ENCODE data around the gene UFSP2.
"Not testable (repeated sequence)": the region's sequence is repeated elsewhere in the genome, so short reads cannot be mapped to it uniquely, and the experiment has no call there.

The UFSP2 gene

DNA sequence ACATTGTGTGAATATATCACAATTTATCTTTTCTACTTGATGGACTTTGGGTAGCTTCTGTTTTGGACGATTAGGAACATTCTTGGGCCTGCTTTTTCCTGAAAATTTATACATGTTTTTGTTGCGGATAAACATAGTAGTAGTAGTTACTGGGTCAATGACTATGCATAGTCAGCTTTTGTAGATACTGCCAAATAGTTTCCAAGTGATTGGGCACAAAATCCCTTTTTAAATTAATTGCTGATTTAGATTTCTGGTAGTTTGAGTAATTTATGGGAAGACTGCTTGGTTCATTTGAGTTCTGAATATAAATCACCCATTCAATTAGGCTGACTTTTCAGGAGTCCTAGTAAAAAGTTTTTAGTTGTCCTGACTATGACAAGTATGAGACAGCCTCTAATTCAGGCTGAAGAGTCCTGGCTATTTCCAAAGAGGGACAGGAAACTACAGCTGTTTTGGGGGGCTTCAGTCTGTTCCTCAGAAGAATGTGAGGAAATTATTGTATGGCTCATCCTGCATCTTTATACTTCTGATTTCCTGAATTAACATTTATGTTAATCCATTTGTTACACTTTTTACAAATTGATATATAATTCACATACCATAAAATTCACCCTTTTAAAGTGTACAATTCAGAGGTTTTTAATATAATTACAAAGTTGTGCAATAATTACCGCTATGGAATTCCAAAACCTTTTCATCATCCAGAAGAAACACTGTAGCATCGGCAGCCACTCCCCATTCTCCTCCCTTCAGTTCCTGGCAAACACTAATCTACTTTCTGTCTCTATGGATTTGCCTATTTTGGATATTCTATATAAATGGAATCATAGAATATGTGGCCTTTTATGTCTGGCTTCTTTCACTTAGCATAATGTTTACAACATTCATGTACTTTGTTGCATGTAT is 44.2 kb downstream of the UFSP2 start:
- FAIRE-seq: no peak

GRCh38 chr4:185380320-185380719 is 45.4 kb downstream of the UFSP2 start:
- no peak for FAIRE-seq

DNA sequence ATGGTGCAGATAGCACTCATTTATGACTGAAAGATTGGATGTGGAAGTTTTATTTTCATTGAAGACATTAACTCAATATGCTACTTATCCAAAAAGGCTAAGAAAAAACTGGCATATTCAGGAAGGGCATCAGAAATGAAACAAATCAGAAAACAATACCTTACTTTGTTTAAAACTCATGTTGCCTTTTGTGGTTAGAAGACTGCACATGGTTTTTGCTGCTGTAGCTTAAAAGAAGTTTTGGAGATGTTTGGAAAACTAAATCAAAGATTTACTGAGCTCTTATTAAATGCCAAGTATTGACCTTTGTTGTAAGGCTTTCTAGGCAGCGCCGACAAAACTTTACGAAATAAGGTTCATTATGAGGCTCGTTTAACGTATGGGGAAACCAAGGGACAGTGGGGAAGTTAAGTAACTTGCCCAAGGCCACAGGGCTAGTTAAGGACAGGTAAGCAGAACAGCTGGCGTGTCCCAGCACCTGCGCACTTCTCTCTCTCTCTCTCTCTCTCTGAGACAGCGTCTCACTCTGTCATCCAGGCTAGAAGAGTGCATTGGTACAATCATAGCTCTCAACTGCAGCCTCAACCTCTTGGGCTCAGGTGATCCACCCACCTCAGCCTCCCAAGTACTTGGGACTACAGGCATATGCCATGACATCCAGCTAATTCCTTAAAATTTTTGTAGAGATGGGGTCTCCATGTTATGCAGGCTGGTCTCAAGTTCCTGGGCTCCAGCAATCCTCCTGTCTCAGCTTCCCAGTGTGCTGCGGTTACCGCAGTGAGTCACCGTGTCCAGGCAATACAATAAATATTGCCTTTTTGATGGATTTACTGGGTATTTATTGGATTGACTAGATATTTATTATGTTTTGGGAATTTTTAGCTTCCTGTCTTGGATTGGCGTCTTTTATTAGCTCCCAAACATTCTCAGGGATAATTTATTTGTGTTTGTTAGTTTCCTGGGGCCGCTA is 46.2 kb downstream of the UFSP2 start:
- FAIRE-seq: no peak

GRCh38 chr4:185378264-185378663 is 47.5 kb downstream of the UFSP2 start:
- FAIRE-seq: no peak

DNA sequence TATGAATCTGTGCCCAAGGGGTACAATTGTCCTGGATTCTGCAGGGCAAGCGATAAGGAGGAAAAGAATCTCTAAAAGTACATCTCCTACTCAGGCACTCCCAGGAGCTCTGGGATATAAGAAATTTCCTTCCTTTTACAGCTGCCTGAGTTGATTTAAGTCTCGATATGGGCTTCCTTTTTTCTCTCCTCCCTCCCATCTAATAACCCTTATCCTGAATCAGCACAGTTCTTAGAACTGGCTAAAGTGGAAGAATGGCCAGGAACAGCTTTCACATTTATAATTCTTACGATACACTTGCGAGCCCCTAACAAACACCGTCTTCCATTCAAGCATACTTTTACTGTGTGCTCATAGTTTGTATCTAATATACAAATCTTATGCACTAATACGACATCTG is 51.2 kb downstream of the UFSP2 start:
- no peak for FAIRE-seq

DNA sequence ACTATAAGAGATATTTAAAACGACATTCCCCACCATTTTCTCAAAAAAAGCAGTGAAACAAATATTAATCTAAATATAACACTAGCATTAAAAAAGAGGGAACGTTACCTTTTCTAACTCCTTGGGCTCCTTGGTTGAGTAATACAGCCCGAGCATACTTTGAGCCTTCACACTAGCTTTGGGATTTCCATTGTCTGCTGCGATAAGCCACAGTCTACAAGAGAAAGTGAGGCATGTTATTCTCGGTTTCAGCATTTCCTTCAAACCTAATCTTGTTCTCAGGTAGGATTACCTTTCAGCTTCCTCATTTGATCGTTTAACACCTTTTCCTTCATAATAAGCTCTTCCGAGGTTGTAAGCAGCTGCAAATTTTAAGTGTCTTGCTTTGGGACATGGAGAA is 51.7 kb downstream of the UFSP2 start:
- FAIRE-seq: no peak

GRCh38 chr4:185371702-185372101 is 54.1 kb downstream of the UFSP2 start:
- no peak for FAIRE-seq

DNA sequence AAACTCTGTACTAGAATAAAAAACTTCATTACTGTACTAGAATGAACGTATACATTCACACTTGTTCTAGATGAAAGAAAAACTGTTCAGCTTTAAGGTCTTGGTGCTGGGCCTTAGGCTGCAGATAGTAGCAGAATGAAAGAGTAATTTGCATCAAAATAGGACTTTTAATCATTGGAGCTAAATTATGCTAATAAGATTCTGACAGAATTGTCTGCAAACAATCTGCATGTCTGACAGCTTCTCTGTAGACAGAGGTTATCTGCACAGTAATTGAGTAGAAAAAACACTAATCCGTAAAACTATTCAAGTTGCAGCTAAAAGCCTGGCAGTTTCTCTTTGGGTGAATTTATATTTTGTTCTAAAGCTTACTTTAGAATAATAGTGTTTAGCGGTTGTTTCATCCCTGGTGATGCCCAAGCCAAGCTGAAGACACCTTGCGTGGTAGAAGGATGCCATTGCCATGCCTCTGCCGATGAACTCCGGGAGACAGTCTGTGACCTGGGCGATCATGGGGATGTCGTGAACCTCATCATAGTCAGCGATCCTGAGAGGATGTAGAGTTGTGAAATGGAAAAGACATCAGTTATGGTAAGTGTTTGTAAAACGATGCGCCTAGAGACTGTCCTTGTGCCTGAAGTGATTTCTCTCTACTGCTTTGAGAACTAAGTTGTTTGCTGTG is 55.4 kb downstream of the UFSP2 start:
- no peak for FAIRE-seq

DNA sequence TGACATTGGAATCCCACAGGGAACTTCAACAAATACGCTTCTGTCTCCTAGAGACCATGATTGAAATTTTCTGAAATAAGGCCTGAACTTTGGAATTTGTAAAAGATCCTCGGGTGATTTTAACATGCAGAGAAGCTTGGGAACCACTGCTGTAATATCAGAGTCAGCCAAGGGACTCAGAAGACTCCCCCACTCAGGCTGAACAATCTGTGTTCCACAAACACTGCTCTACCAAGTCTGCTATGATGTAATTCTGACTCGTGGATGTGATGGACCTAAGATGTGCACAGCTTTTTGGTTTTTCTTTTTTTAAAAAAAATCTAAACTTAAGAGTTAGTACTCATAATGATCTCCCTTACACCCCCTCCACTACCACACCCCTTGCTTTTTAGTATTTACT is 56.0 kb downstream of the UFSP2 start:
- no peak for FAIRE-seq

GRCh38 chr4:185364886-185365285 is 60.9 kb downstream of the UFSP2 start:
- FAIRE-seq: no peak

DNA sequence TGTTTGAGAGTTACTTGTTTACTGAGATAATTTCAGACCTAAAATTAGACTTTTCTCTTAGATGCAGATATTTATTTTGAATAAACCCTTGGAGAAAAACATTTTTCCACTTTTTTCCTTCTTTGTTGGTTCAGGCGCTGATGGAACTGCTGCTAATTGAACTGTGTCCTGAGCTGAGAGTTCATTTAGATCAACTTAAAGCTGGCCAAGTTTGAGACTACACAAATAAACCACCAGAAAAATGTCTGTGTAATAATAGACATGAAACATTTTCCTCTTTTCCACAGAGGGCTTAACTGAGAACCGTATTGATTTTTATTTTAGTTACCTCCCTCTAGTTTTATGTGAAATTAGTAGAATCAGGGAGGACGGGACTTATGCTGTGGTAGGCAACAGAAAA is 62.5 kb downstream of the UFSP2 start:
- no peak for FAIRE-seq

GRCh38 chr4:185362570-185362969 is 63.2 kb downstream of the UFSP2 start:
- not testable (repeated sequence) for FAIRE-seq

- FAIRE-seq: no peak
Measured at GRCh38 chr4:185361872-185362271, 63.9 kb downstream of the UFSP2 start.

DNA sequence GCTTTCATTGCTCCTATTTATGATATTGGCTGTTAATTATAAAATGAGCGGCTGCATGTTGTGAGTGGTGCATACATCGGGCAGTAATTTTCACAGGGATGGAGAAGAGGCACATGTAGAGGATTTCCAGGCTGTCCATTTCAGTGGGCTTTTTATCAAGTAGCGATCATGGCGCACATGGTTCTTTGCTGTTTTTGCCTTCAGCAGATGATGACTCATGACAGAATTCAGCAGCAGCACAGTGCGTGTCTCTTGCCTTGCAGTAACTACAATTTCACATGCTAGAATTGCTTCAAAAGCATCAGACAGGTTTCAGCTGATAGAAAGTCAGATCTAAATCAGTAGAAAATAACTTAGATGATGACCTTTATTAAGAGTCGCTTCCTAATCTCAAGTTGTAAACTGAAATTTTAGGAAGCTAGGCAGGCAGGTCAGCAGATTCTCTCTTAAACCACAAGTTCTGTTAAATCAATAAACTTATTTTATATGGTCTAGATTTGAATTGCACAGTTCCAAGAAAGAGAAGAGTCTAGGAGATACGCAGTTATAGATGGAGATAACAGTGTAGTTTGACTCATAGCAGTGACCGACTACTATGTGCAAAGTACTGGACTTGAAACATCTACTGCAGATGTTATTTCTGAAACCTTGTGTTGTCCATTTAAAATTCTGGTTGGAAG is 65.9 kb downstream of the UFSP2 start:
- FAIRE-seq: no peak

- FAIRE-seq: no peak
Measured at GRCh38 chr4:185358959-185359358, 66.8 kb downstream of the UFSP2 start.

GRCh38 chr4:185358514-185358913 is 67.2 kb downstream of the UFSP2 start:
- FAIRE-seq: peak; percentile 52

DNA sequence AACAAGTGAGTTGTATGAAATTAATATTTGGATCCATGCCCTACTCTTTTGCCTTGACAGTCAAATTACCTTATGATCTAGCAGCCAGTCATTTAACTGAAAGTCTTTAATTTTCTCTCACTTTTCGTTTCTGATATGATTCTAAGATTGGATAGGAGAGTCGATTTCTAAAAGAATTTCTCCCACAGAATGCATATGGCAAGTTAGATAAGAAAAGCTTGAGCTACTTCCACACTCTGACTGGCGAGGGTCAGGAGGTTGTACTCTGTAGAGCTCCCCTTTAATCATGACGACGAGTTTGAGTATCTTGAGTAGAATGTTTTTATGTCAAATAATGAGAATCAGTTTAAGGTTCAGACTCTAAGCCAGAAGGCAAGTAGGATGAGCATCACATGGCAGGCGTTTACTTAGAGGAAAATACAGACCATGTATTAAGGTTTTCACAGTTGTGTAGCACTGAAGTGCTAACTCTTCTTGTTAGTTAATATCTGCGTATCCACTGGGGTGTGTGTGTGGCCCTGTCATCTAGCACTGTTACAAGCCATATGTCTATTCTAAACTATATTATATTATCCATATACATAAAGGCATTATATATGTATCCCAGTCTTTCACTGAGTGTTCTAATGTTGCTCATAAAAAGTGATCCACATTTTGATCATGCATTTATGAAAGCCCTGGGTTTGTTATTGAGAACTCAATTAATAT is 67.9 kb downstream of the UFSP2 start:
- FAIRE-seq: no peak

GRCh38 chr4:185357211-185357610 is 68.6 kb downstream of the UFSP2 start:
- no peak for FAIRE-seq

DNA sequence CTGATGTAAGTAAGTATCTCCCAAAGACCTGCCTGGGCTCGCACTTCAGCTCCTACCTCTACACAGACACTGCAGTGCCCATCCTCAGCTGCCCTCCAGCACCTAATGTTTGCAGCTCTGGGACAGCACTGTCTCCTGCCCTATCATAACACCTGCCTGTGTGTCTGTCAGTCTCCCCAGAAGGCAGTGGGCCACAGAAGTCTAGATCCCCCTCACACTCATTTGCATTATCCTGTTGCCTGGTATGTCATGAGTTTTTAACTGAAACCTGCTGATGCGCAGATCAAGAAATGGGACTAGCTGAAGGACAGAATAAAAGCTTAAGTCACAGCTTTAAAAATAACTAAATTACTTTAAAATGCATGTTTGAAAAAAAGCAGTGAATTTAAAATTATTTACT is 73.0 kb downstream of the UFSP2 start:
- no peak for FAIRE-seq

DNA sequence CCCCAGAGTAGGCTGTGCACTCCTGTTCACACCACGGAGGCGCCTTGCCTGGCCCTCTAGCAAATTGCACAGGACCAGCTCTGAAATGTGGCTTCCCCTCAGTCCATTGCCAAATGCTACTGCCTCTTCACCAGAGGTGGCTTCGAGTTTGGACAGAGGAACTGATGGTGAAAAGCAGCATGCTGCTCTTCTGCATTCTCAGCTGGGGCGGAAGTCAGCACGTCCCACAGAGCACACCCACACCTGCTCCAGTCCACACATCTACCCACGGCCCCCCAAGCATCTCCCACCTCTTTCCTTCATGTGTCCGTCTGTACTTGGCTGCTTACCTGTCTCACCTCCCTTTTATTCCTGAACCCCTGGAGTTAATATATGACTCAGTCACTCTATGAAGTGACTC is 73.6 kb downstream of the UFSP2 start:
- FAIRE-seq: no peak

DNA sequence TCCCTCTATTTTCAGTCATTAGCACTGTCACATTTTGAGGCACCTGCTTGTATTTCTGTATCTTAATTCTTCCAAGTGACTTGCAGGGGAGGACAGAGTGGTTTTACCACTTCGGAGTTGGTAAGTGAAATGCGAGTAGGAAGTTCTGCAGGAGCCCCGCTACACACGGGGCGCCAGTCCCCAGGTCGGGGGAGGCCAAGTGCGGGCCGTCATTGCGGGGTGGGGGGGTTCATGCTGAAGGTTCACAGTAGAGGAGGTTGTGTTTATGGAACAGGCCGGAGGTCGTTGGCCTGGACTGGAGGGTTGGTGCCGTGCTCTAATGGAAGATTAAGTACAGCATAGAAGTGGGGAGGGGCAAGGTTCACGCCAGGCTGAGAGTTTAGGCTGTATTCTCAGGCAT is 74.1 kb downstream of the UFSP2 start:
- no peak for FAIRE-seq

Measured in G401.6 (cell line).